CD4-positive, alpha-beta T cell (primary cell): ENCODE measurements around the gene NTRK1. TPM values are rescaled to one million over a fixed set of nuclear protein-coding genes. Genes with fewer than 3 reads are reported as not detected.

Source experiments
- ATAC-seq: fragments of 200-7000 bp; cut with Tn5 transposase; one replicate; pipeline ENCODE4 v1.10.0; 2022; ENCODE audit warnings: mild to moderate bottlenecking; ENCODE audit not compliant: poor library complexity
- CTCF ChIA-PET: fragments of 350-600 bp; sonication (Branson Sonifier 250); formaldehyde crosslinking; loops from one replicate; lab custom pipeline; 2021; ENCODE audit warnings: antibody characterized with exemption, inconsistent platforms; lab: Charles Lee
- POLR2A ChIA-PET: fragments of 350-600 bp; sonication (Branson Sonifier 250); formaldehyde crosslinking; loops from one replicate; lab custom pipeline; 2021; ENCODE audit warnings: antibody characterized with exemption, inconsistent platforms; lab: Charles Lee
- DNase-seq, 14 experiments: peaks; one replicate each; pipeline ENCODE4 v3.0.0-alpha.2; 2013 to 2020; ENCODE audit warnings: mixed read lengths in 2 of 14
- H3K27ac ChIP-seq, 2 donors: one replicate each; pipeline versions ENCODE4 v1.5.1 to v1.7.0; 2013; ENCODE audit warnings: low read length in 2 of 2, low read depth in 1 of 2, mild to moderate bottlenecking in 1 of 2
- H3K27me3 ChIP-seq, 2 experiments: 1 replicate in 1 of 2; 2 replicates in 1 of 2; pipeline versions ENCODE4 v1.6.1 to v1.7.0; 2013; ENCODE audit warnings: low read length in 2 of 2, control low read depth in 1 of 2, mild to moderate bottlenecking in 1 of 2, moderate library complexity in 1 of 2; ENCODE audit not compliant: insufficient read depth in 2 of 2, control insufficient read depth in 1 of 2
- H3K36me3 ChIP-seq: one replicate; pipeline ENCODE4 v1.6.1; 2013; ENCODE audit warnings: low read length, control low read depth; ENCODE audit not compliant: insufficient read depth
- H3K4me1 ChIP-seq: one replicate; pipeline ENCODE4 v1.6.1; 2013; ENCODE audit warnings: low read length, control low read depth; ENCODE audit not compliant: insufficient read depth
- H3K4me3 ChIP-seq: one replicate; pipeline ENCODE4 v1.5.1; 2013; ENCODE audit warnings: mild to moderate bottlenecking, low read length, moderate library complexity
- H3K9me3 ChIP-seq, 2 experiments: 1 replicate in 1 of 2; 2 replicates in 1 of 2; pipeline versions ENCODE4 v1.6.1 to v1.7.0; 2013; ENCODE audit warnings: low read length in 2 of 2, mild to moderate bottlenecking in 2 of 2, control low read depth in 1 of 2, moderate library complexity in 1 of 2; ENCODE audit not compliant: control insufficient read depth in 1 of 2, insufficient read depth in 1 of 2
- H3K27ac Mint-ChIP-seq: one replicate; pipeline ENCODE4 v1.8.0; 2020; ENCODE audit warnings: mixed read lengths
- H3K27me3 Mint-ChIP-seq: one replicate; pipeline ENCODE4 v1.8.0; 2021; ENCODE audit warnings: mixed read lengths
- H3K36me3 Mint-ChIP-seq: one replicate; pipeline ENCODE4 v1.8.0; 2021; ENCODE audit warnings: low read depth, mixed read lengths
- H3K4me1 Mint-ChIP-seq: one replicate; pipeline ENCODE4 v1.8.0; 2021; ENCODE audit warnings: low read depth, mixed read lengths
- H3K4me3 Mint-ChIP-seq: one replicate; pipeline ENCODE4 v1.8.0; 2020; ENCODE audit warnings: mild to moderate bottlenecking, mixed read lengths
- H3K9me3 Mint-ChIP-seq: one replicate; pipeline ENCODE4 v1.8.0; 2020; ENCODE audit warnings: mixed read lengths
- CTCF ChIP-seq: fragments of 200-600 bp; IDR thresholded peaks from one replicate; pipeline ENCODE4 v1.8.0; 2022; ENCODE audit warnings: antibody characterized with exemption, mild to moderate bottlenecking
- intact Hi-C, 2 experiments: fragments of 100-400 bp; cut with DNase I in 1 of 2; cut with micrococcal nuclease in 1 of 2; formaldehyde crosslinking; loops; one replicate each; pipeline versions ENCODE4 v1.15.1 to v1.9.0; 2023 to 2025; cut with DNase I, micrococcal nuclease
- total RNA-seq, 174 experiments: library from RNA in 2 of 174; stranded (reverse) in 2 of 174; gene quantifications; one replicate each; pipeline ENCODE4 v1.2.3 and lab custom pipeline; 2021 to 2026

The NTRK1 gene
- total RNA-seq, 2 experiments from 2014 or later = 0.42 to 0.52 TPM

GRCh38 chr1:156841295-156841855 lies 19.3 kb upstream of the NTRK1 start:
- no peaks in the 10 kb centered on the region for H3K36me3 ChIP-seq
- no peak for DNase-seq
- ChIA-PET POLR2A (no interaction called here), CTCF (no interaction called here)
- H3K27me3 Mint-ChIP-seq = peaks cover 74% of the 10 kb centered on the region
- H3K9me3 ChIP-seq = peaks cover 0 to 18% of the 10 kb centered on the region in 2 experiments
- TF ChIP-seq CTCF = no peak
- H3K27ac Mint-ChIP-seq = no peak overlapping the region
- H3K9me3 Mint-ChIP-seq = no peaks in the 10 kb centered on the region
- H3K4me3 Mint-ChIP-seq = no peak overlapping the region
- H3K4me1 ChIP-seq = peaks cover 31% of the 10 kb centered on the region
- no peaks in the 10 kb centered on the region for H3K36me3 Mint-ChIP-seq
- H3K27me3 ChIP-seq = peaks cover 39 to 49% of the 10 kb centered on the region in 2 experiments
- no peak for ATAC-seq
- no peak overlapping the region for H3K27ac ChIP-seq
- intact Hi-C loops = no loop called here
- peaks cover 23% of the 10 kb centered on the region for H3K4me1 Mint-ChIP-seq
- H3K4me3 ChIP-seq = no peak overlapping the region

GRCh38 chr1:156842618-156843300 lies 17.9 kb upstream of the NTRK1 start:
- H3K4me3 ChIP-seq = no peak overlapping the region
- ATAC-seq (no peak), DNase-seq (no peak)
- peaks cover 22% of the 10 kb centered on the region for H3K4me1 ChIP-seq
- intact Hi-C loops = no loop called here
- ChIA-PET CTCF (interaction anchor here (1.2 kb wide), 1 partner anchor 17 kb away, joined by 7 read pairs; no protein-coding TSS in a partner anchor), POLR2A (no interaction called here)
- peaks cover 39 to 49% of the 10 kb centered on the region in 2 experiments for H3K27me3 ChIP-seq
- H3K27ac ChIP-seq = no peak overlapping the region
- TF ChIP-seq CTCF = no peak
- H3K9me3 ChIP-seq = peaks cover 0 to 18% of the 10 kb centered on the region in 2 experiments
- peaks cover 31% of the 10 kb centered on the region for H3K4me1 Mint-ChIP-seq
- H3K36me3 ChIP-seq = no peaks in the 10 kb centered on the region
- H3K9me3 Mint-ChIP-seq = no peaks in the 10 kb centered on the region
- H3K27ac Mint-ChIP-seq = no peak overlapping the region
- H3K36me3 Mint-ChIP-seq = no peaks in the 10 kb centered on the region
- no peak overlapping the region for H3K4me3 Mint-ChIP-seq
- peaks cover 82% of the 10 kb centered on the region for H3K27me3 Mint-ChIP-seq

GRCh38 chr1:156844102-156844501 lies 16.6 kb upstream of the NTRK1 start:
- Histone ChIP-seq H3K27ac (no peak overlapping the region), H3K4me1 (peaks cover 28% of the 10 kb centered on the region), H3K27me3 (peaks cover 39 to 49% of the 10 kb centered on the region in 2 experiments), H3K9me3 (peaks cover 0 to 18% of the 10 kb centered on the region in 2 experiments), H3K36me3 (no peaks in the 10 kb centered on the region), H3K4me3 (no peak overlapping the region)
- no peak for ATAC-seq
- ChIA-PET POLR2A (no interaction called here), CTCF (interaction anchor here (1.2 kb wide), 1 partner anchor 16 kb away, joined by 7 read pairs; no protein-coding TSS in a partner anchor)
- H3K9me3 Mint-ChIP-seq = no peaks in the 10 kb centered on the region
- TF ChIP-seq CTCF = no peak
- peaks cover 45% of the 10 kb centered on the region for H3K4me1 Mint-ChIP-seq
- H3K36me3 Mint-ChIP-seq = no peaks in the 10 kb centered on the region
- H3K27me3 Mint-ChIP-seq = peaks cover 82% of the 10 kb centered on the region
- peak overlapping the region; percentile 67 for H3K4me3 Mint-ChIP-seq
- no peak for DNase-seq
- no peak overlapping the region for H3K27ac Mint-ChIP-seq
- intact Hi-C loops = no loop called here
